IMR-90 (cell line): ENCODE results near the gene SRCIN1. TPM values are rescaled to one million over a fixed set of nuclear protein-coding genes. Genes with fewer than 3 reads are reported as not detected.

Experiments
- ATAC-seq: fragments of 200-7000 bp; cut with Tn5 transposase; 2 replicates; pipeline ENCODE4 v1.9.1; 2020; ENCODE audit warnings: low read depth, mild to moderate bottlenecking, moderate library complexity
- BruUV-seq: library from RNA; stranded (reverse); fragments of 400-500 nt; replicated peaks from 2 replicates; lab custom pipeline; 2021; lab: Mats Ljungman, UMichigan
- CTCF ChIA-PET: fragments of 300-600 bp; formaldehyde crosslinking; extraction: SDS; loops from one replicate; lab custom pipeline; 2021; ENCODE audit warnings: antibody characterized with exemption; lab: Yijun Ruan, JAX
- POLR2A ChIA-PET: fragments of 300-600 bp; sonication (Branson Sonifier 250); formaldehyde crosslinking; loops from one replicate; lab custom pipeline; 2022; ENCODE audit warnings: antibody characterized with exemption; ENCODE audit not compliant: unreplicated experiment; lab: Charles Lee
- DNase-seq: peaks from one replicate; pipeline ENCODE4 v3.0.0; 2013
- H2AFZ ChIP-seq: replicated peaks from 2 replicates; pipeline ENCODE3; 2013; ENCODE audit warnings: low read length, mild to moderate bottlenecking; ENCODE audit not compliant: poor library complexity
- H2AK5ac ChIP-seq: 2 replicates; pipeline ENCODE4 v1.6.1; 2013; ENCODE audit warnings: low read depth, low read length, inconsistent platforms
- H2AK9ac ChIP-seq: replicated peaks from 2 replicates; pipeline ENCODE3; 2013; ENCODE audit warnings: mild to moderate bottlenecking, low read depth, low read length, moderate library complexity; ENCODE audit not compliant: poor library complexity
- H2BK120ac ChIP-seq: 2 replicates; pipeline ENCODE4 v1.6.1; 2013; ENCODE audit warnings: low read depth, low read length, inconsistent platforms
- H2BK15ac ChIP-seq: 3 replicates; pipeline ENCODE4 v1.6.1; 2013; ENCODE audit warnings: low read depth, low read length, inconsistent platforms
- H2BK20ac ChIP-seq: 2 replicates; pipeline ENCODE4 v1.6.1; 2013; ENCODE audit warnings: low read depth, mild to moderate bottlenecking, inconsistent platforms, low read length, moderate library complexity
- H2BK5ac ChIP-seq: 2 replicates; pipeline ENCODE4 v1.6.1; 2013; ENCODE audit warnings: mild to moderate bottlenecking, low read depth, low read length, inconsistent platforms; ENCODE audit not compliant: poor library complexity, severe bottlenecking
- H3K14ac ChIP-seq: replicated peaks from 2 replicates; pipeline ENCODE4 v1.6.1; 2013; ENCODE audit warnings: low read depth, low read length, inconsistent platforms
- H3K18ac ChIP-seq: 2 replicates; pipeline ENCODE4 v1.6.1; 2013; ENCODE audit warnings: low read depth, low read length, control low read depth
- H3K23ac ChIP-seq: 2 replicates; pipeline ENCODE4 v1.6.1; 2013; ENCODE audit warnings: low read depth, low read length, inconsistent platforms
- H3K27ac ChIP-seq: 2 replicates; pipeline ENCODE4 v1.5.1; 2013; ENCODE audit warnings: mild to moderate bottlenecking, control low read depth, low read length; ENCODE audit not compliant: insufficient read depth
- H3K27me3 ChIP-seq: 2 replicates; pipeline ENCODE4 v1.6.1; 2013; ENCODE audit warnings: low read length; ENCODE audit not compliant: control insufficient read depth, insufficient read depth
- H3K36me3 ChIP-seq: 2 replicates; pipeline ENCODE4 v1.6.1; 2013; ENCODE audit warnings: low read length, mixed read lengths; ENCODE audit not compliant: control insufficient read depth, insufficient read depth
- H3K4ac ChIP-seq: 2 replicates; pipeline ENCODE4 v1.6.1; 2013; ENCODE audit warnings: low read depth, low read length, inconsistent platforms
- H3K4me1 ChIP-seq: 2 replicates; pipeline ENCODE4 v1.6.1; 2013; ENCODE audit warnings: low read length, mixed read lengths; ENCODE audit not compliant: control insufficient read depth, insufficient read depth
- H3K4me2 ChIP-seq: 2 replicates; pipeline ENCODE4 v1.6.1; 2013; ENCODE audit warnings: low read depth, mild to moderate bottlenecking, control low read depth, low read length, moderate library complexity
- H3K4me3 ChIP-seq: 2 replicates; pipeline ENCODE4 v1.5.1; 2013; ENCODE audit warnings: low read depth, mild to moderate bottlenecking, control low read depth, low read length, moderate library complexity; ENCODE audit not compliant: insufficient read depth
- H3K56ac ChIP-seq: 2 replicates; pipeline ENCODE4 v1.6.1; 2013; ENCODE audit warnings: low read length, inconsistent platforms; ENCODE audit not compliant: insufficient read depth; ENCODE audit errors: extremely low read depth
- H3K79me1 ChIP-seq, 2 experiments: 2 replicates each; pipeline ENCODE4 v1.6.1; 2013; ENCODE audit warnings: low read length in 2 of 2, inconsistent platforms in 1 of 2, low read depth in 1 of 2
- H3K9ac ChIP-seq: 2 replicates; pipeline ENCODE4 v1.6.1; 2013; ENCODE audit warnings: low read depth, low read length, control low read depth
- H3K9me1 ChIP-seq: 2 replicates; pipeline ENCODE4 v1.6.1; 2013; ENCODE audit warnings: low read length, inconsistent platforms; ENCODE audit not compliant: insufficient read depth
- H3K9me3 ChIP-seq: 2 replicates; pipeline ENCODE4 v1.6.1; 2013; ENCODE audit warnings: low read length; ENCODE audit not compliant: control insufficient read depth, insufficient read depth
- H4K20me1 ChIP-seq: 2 replicates; pipeline ENCODE4 v1.6.1; 2013; ENCODE audit warnings: low read length, inconsistent platforms; ENCODE audit not compliant: insufficient read depth
- H4K5ac ChIP-seq: 2 replicates; pipeline ENCODE4 v1.6.1; 2013; ENCODE audit warnings: mild to moderate bottlenecking, low read depth, low read length, control low read depth
- H4K8ac ChIP-seq, 2 experiments: 2 replicates each; pipeline ENCODE4 v1.6.1; 2013; ENCODE audit warnings: low read depth in 2 of 2, low read length in 2 of 2, control low read depth in 1 of 2, inconsistent platforms in 1 of 2
- H4K91ac ChIP-seq: 2 replicates; pipeline ENCODE4 v1.6.1; 2013; ENCODE audit warnings: low read depth, low read length, inconsistent platforms; ENCODE audit not compliant: insufficient read depth
- BHLHE40 ChIP-seq: fragments of 150-350 bp; IDR thresholded peaks from 2 replicates; pipeline ENCODE4 v1.6.1; 2016; ENCODE audit warnings: mild to moderate bottlenecking, low read depth, low read length
- CHD1 ChIP-seq: IDR thresholded peaks from 2 replicates; pipeline ENCODE4 v1.6.1; 2012; ENCODE audit warnings: low read depth, low read length, improper control_type of control experiment
- CTCF ChIP-seq: conservative IDR thresholded peaks from 2 replicates; pipeline ENCODE4 v1.5.1; 2012; ENCODE audit warnings: mild to moderate bottlenecking, low read depth, low read length, improper control_type of control experiment
- ELK1 ChIP-seq: fragments of 150-350 bp; IDR thresholded peaks from 2 replicates; pipeline ENCODE4 v1.6.1; 2016; ENCODE audit warnings: low read depth, mild to moderate bottlenecking, low read length, moderate library complexity, borderline replicate concordance
- FOS ChIP-seq: fragments of 150-350 bp; IDR thresholded peaks from 2 replicates; pipeline ENCODE4 v1.6.1; 2016; ENCODE audit warnings: low read depth, low read length
- MAFK ChIP-seq: IDR thresholded peaks from 2 replicates; pipeline ENCODE4 v1.6.1; 2012; ENCODE audit warnings: low read depth, low read length, improper control_type of control experiment
- MAZ ChIP-seq: IDR thresholded peaks from 2 replicates; pipeline ENCODE4 v1.6.1; 2012; ENCODE audit warnings: low read depth, mild to moderate bottlenecking, low read length, improper control_type of control experiment, moderate library complexity, borderline replicate concordance
- MXI1 ChIP-seq: IDR thresholded peaks from 2 replicates; pipeline ENCODE4 v1.6.1; 2012; ENCODE audit warnings: low read depth, mild to moderate bottlenecking, low read length, moderate library complexity, borderline replicate concordance
- NFE2L2 ChIP-seq: fragments of 150-350 bp; IDR thresholded peaks from 2 replicates; pipeline ENCODE4 v1.6.1; 2016; ENCODE audit warnings: low read depth, mild to moderate bottlenecking, low read length
- POLR2A ChIP-seq: IDR thresholded peaks from 2 replicates; pipeline ENCODE4 v1.6.1; 2012; ENCODE audit warnings: mild to moderate bottlenecking, low read depth, low read length
- RAD21 ChIP-seq: IDR thresholded peaks from 2 replicates; pipeline ENCODE4 v1.6.1; 2012; ENCODE audit warnings: low read length, improper control_type of control experiment
- RCOR1 ChIP-seq: IDR thresholded peaks from 2 replicates; pipeline ENCODE4 v1.6.1; 2012; ENCODE audit warnings: mild to moderate bottlenecking, low read length, improper control_type of control experiment; ENCODE audit not compliant: insufficient replicate concordance
- SMC3 ChIP-seq: fragments of 150-350 bp; IDR thresholded peaks from 2 replicates; pipeline ENCODE4 v1.6.1; 2016; ENCODE audit warnings: low read depth, mild to moderate bottlenecking, antibody characterized with exemption, low read length, moderate library complexity
- USF2 ChIP-seq: fragments of 150-350 bp; IDR thresholded peaks from 2 replicates; pipeline ENCODE4 v1.6.1; 2017; ENCODE audit warnings: mild to moderate bottlenecking, antibody characterized with exemption, low read length, low read depth
- WGBS, 2 experiments: methylation state at CpG; one replicate each; pipeline versions ENCODE4 v1.1.5 to v1.1.7; 2013; ENCODE audit warnings: missing lambda C conversion rate in 2 of 2; ENCODE audit not compliant: insufficient read length in 1 of 2; ENCODE audit errors: extremely low coverage in 2 of 2; 5-methylcytosine and 5-hydroxymethylcytosine counted together
- dilution Hi-C: fragments of 300-500 bp; cut with HindIII; formaldehyde crosslinking; loops from one replicate; pipeline ENCODE4 v1.14.3; 2018; ENCODE audit warnings: low sequenced_read_pairs; ENCODE audit not compliant: unreplicated experiment
- in situ Hi-C: fragments of 300-500 bp; cut with MboI; formaldehyde crosslinking; loops from 3 replicates; pipeline ENCODE4 v1.14.3; 2019; ENCODE audit warnings: low sequenced_read_pairs, inconsistent platforms, mixed read lengths
- intact Hi-C: fragments of 100-400 bp; cut with micrococcal nuclease; formaldehyde crosslinking; loops from 2 replicates; pipeline ENCODE4 v1.10.0; 2022
- polyA plus RNA-seq, 3 experiments: library from polyadenylated mRNA; depleted of rRNA; stranded (reverse); fragments of >200 nt; gene quantifications; 2 replicates each; pipeline ENCODE4 v1.2.3, GENCODE V29; 2012; ENCODE audit warnings: low replicate concordance in 1 of 3
- total RNA-seq: library from RNA; depleted of rRNA; stranded (reverse); fragments of >200 nt; gene quantifications from 2 replicates; pipeline ENCODE4 v1.2.3, GENCODE V29; 2012

The SRCIN1 gene
- total and polyA plus RNA-seq, 2 of the 4 experiments (the other 2 are of a cell fraction): not detected

- Histone ChIP-seq H3K56ac (no peak overlapping the region), H2BK5ac (no peak overlapping the region), H3K36me3 (no peaks in the 10 kb centered on the region), H2BK120ac (no peak overlapping the region), H2BK15ac (no peak overlapping the region), H3K79me1 (no peaks in the 10 kb centered on the region), H2AK5ac (no peak overlapping the region), H3K27me3 (peaks cover 86% of the 10 kb centered on the region), H3K27ac (no peak overlapping the region), H3K14ac (no peak overlapping the region), H3K4ac (no peak overlapping the region), H4K20me1 (peaks cover 8% of the 10 kb centered on the region; the same call in 1 of the 2 replicates), H4K91ac (no peak overlapping the region), H3K9me3 (peaks cover 6% of the 10 kb centered on the region; the same call in 1 of the 2 replicates), H2BK20ac (no peak overlapping the region), H4K5ac (no peak overlapping the region), H2AFZ (no peak overlapping the region), H4K8ac (no peak overlapping the region), H3K4me3 (no peak overlapping the region), H3K23ac (no peak overlapping the region), H3K4me1 (no peaks in the 10 kb centered on the region), H2AK9ac (no peak overlapping the region), H3K18ac (no peak overlapping the region), H3K4me2 (no peak overlapping the region), H3K9ac (no peak overlapping the region), H3K9me1 (no peaks in the 10 kb centered on the region)
- TF ChIP-seq RCOR1: no peak
- TF ChIP-seq CHD1: no peak
- TF ChIP-seq NFE2L2: no peak
- TF ChIP-seq FOS: no peak
- TF ChIP-seq POLR2A: no peak
- no peak for TF ChIP-seq RAD21
- TF ChIP-seq USF2: no peak
- no peak for TF ChIP-seq MAFK
- no peak for TF ChIP-seq ELK1
- TF ChIP-seq SMC3: no peak
- TF ChIP-seq BHLHE40: no peak
- no peak for TF ChIP-seq MAZ
- no peak for TF ChIP-seq MXI1
- TF ChIP-seq CTCF: no peak
- dilution Hi-C loops: no loop called here
- ATAC-seq (no peak), DNase-seq (no peak)
- no TSS peak for BruUV-seq
- intact Hi-C loops: no loop called here
- POLR2A ChIA-PET: no interaction called here
- CTCF ChIA-PET: no interaction called here
- 18% methylated on average over 2 of the region's 16 CpGs; no CpG with 5 or more reads in 1 of the 2 experiments for WGBS, 2 experiments
- in situ Hi-C loops: loop anchor here (10.0 kb wide), 1 partner anchor 102 kb away; no protein-coding TSS in a partner anchor
Measured at GRCh38 chr17:38562903-38563302, 42.8 kb downstream of the SRCIN1 start.
